HT-29 (cell line): ENCODE data around the gene FDXACB1. TPM values are rescaled to one million over a fixed set of nuclear protein-coding genes. Genes with fewer than 3 reads are reported as not detected.

Source experiments
- DNase-seq: peaks from one replicate; pipeline ENCODE4 v3.0.0-alpha.2; 2015; ENCODE audit warnings: low spot score
- small RNA-seq: library from RNA; depleted of rRNA; stranded (forward); fragments of <200 nt; gene quantifications from one replicate; pipeline ENCODE3, GENCODE V24; 2014
- total RNA-seq: library from RNA; depleted of rRNA; stranded (reverse); fragments of >200 nt; shearing (Covaris generic); gene quantifications from 2 replicates; pipeline ENCODE4 v1.2.3, GENCODE V29; 2014; rRNA removed

Gene FDXACB1
- total RNA-seq, 1 experiment from 2014 or later, result 3.1 TPM

DNA sequence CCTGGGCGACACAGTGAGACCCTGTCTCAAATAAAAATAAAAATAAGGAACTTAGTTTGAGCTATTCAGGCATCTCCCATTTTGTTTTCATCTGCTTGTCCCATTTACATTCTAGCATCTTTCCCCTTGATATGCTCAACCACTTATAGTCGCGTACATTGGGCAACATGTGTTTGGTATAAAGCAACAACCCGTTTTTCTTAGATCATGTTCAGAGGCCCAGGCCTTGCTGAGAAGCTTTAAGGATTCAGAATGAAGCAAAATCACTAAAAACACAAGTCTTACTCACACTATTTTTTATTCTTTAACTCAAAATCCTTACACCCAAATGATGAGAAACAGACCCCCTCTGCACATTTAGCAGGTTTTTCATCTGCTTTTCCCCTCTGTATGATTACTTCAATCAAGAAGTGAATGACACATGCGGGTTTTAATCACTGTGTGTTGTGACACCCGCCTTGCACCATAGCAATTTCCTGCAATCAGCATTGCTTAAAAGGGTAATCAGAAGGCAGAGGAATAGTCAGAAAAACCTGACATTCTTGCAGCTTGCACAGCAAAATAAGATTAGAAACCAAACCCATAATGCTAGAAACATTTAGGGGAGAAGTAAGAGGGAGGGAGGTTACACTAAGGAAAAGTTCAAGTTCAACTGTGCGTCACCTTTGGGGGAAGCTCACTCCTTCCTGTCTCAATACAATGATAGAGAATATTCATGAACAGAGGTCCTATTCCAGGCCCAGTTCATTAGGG is 33.5 kb downstream of the FDXACB1 start:
- no peak for DNase-seq

DNA sequence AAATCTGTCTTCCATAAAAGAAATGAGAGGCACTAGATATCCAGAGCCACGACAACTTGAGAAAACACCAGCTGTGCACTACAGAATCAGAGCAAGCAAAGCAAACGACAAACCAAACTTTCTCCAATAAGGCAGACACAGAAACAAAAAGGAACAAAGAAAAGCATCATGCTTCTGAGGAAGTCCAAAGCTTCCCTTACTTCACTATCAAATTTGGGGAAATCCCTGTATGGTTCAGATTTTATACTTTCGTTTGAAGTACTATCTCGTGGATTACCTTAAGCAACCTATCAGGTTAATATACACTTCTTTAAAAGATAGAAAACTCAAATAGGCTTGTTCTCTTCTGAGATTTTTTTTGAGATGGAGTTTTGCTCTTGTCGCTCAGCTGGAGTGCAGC is 35.3 kb downstream of the FDXACB1 start:
- no peak for DNase-seq

DNA sequence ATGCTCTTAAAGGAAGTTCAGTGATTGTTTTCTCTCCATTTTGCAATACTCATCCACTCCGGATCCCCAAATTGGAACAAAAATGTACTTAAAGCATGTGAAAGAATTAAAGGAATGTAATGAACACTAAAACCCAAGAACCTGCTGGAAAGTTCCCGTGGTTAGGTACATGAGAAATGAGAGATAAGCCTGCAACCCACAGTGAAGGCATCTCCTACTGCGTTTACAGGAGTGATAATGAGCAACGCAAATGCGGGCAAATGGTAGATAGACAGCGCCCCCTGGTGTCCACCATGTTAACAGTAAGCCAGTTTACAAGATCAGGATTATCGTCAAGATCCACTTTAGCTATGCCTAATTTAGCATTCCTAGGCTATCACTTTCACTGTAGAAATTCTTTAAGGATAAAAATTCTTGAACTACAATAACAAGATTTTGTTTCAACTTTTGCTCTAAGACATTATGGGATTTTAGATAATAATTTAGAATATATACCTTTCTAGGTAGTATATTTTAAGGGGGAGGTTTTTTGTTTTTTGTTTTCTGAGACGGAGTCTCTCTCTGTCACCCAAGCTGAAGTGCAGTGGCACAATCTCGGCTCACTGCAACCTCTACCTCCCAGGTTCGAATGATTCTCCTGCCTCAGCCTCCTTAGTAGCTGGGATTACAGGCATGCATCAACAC is 37.5 kb downstream of the FDXACB1 start:
- peak; percentile 94 for DNase-seq

DNA sequence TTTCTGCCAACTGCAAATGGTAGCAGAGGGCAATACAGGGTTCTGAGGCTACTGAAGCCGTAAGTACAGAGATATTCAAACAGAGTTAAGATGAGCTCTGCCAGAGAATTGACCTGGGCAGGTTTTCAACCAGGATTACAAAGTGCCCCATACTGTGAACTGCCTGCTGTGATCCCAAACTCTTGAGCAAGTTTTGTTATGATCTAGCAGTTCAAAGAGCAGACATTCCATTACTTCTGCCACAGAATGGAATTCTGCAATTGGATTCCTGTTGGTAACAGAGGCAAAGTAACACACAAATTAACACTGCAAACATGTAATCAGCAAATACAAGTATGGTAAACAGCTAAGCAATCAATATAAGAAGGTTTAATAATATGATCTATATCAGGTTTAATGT is 38.8 kb downstream of the FDXACB1 start:
- DNase-seq, result no peak

DNA sequence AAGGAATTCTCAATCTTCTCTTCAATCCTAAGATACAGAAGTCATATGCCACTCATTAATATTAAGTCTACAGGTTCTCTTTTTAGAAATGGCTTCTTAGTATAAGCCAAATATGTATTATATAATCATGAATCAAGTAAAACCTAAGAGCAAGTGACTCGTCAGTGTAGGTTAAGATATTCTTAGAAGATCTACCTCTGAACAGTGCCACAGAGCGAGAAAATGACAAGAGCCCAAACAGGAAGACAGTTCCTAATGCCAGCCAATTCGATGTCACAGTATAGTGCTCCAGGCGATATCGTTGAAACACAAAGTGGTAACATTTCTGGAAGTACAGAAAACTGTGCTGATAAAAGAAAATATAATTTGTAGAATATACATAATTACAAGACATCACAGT is 40.9 kb downstream of the FDXACB1 start:
- no peak for DNase-seq

DNA sequence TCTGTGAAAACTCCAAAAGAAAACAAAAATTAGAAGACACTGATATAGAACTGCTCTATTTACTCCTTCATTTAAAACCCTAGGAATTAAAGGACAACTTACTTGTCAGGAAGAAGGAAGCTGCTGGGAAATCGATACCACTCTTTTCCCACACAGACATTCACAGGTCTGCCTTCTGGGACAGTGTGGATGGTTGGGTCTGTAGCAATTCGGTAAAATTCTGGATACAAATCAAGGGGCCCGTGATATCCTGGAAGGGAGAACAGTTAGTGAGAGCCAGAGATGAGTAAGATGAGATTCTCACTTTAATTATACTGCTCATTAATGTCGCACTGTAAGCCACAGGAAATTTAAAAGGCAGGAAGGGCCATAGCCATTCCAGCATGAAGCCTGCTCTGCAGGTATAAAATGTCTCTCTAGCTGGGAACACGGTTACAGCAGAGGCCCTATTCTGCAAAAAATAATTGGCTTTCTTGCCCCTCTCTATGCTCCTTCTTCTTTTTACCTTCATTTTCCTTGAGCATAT is 41.5 kb downstream of the FDXACB1 start:
- DNase-seq, result no peak

DNA sequence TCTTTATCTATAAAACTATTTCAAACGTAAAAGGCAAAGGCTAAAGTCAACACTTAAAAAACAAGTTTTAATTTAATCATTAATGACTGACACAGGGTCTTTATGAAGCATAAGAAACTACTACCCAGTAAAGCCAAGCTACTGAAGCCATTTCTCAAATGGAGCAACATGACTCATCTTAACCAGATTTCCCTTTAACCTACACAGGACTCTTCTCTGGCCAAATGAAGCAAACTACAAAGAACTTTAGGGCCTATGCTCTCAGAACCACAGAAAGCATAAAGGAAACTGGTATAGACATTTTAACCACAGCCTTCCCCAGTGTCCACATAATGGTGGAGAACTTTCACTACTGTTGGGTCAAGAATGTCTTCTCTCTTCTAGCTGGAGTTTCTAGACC is 42.2 kb downstream of the FDXACB1 start:
- peak; percentile 57 for DNase-seq

DNA sequence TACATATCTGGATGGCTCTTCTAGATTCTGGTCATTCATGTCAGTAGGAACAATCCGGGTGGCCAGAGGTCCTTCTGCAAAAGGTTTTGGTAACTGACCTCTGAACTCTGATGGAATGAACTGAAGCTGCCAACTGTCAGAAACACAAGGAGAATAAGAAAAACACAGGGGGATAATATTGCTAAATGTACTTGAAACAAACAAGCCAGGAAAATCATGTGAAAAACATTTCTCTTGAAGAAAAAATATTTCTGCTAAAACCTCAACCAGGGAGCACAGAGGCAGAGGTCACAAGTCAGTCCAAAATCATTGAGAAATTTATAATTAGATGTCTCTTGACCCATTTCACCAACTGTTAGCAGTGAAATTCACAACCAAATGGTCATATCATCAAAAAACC is 42.8 kb downstream of the FDXACB1 start:
- no peak for DNase-seq

DNA sequence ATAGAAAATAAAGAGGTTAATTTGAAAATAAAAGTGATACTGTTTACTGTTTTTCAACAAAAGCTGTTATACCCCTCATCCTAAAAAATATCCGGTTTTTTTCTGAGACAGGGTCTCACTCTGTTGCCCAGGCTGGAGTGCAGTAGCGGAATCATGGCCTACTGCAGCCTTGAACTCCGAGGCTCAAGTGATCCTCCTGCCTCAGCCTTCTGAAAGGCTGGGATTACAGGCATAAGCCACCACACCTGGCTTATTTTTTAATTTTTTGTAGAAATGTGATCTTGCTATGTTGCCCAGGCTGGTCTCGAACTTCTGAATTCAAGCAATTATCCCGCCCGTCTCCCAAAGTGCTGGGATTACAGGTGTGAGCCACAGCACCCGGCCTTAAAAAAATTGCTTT is 43.3 kb downstream of the FDXACB1 start:
- no peak for DNase-seq

DNA sequence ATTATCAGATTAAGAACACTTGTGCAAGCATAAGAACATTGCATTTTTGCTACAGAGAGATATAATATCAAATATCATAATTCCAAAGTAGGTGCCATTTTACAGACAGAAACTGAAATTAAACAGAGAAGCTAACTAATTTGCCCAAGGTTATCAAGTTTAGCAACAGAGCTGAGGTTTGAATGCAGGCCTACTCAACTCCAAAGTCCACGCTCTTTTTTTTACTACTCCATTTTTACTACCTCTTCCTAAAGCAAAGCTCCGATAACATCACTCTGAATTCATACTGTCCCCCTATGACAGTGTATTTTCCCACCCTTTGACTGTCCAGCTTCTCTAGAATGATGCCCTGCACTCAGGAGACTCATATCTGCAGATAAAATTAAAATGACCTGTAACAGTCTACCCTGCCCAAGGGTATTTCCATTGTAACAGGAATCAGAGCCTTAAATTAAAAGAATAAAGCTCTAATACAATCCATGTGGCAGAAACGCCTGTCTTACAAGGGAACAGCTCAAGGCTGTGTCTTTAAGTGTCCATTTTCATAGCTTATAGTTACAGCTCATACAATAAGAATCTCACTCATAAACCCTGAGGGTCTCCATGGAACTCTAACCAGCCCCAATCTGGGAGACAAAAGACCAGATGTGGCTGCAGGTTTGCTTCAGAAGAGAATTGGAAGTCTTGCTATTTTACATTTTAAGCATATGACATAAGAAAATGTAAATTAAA is 44.4 kb downstream of the FDXACB1 start:
- no peak for DNase-seq

DNA sequence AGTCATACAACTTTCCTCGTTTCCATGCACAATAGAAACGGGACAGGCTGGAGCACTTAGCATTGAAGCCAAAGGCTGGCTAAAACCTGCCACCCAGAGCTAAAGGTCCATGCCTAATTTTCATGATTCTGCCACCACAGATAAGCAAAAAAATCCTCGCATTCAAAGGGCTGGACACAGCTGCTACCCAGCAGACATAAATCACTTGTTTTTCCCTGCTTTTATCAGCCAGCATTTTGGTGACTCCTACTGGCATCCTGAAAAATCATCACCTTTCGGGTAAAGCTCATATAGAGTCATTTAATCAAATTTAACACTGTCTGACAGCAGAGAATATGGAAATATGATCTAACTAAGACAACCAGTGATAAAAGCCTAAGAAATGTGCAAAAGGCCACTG is 45.4 kb downstream of the FDXACB1 start:
- no peak for DNase-seq

DNA sequence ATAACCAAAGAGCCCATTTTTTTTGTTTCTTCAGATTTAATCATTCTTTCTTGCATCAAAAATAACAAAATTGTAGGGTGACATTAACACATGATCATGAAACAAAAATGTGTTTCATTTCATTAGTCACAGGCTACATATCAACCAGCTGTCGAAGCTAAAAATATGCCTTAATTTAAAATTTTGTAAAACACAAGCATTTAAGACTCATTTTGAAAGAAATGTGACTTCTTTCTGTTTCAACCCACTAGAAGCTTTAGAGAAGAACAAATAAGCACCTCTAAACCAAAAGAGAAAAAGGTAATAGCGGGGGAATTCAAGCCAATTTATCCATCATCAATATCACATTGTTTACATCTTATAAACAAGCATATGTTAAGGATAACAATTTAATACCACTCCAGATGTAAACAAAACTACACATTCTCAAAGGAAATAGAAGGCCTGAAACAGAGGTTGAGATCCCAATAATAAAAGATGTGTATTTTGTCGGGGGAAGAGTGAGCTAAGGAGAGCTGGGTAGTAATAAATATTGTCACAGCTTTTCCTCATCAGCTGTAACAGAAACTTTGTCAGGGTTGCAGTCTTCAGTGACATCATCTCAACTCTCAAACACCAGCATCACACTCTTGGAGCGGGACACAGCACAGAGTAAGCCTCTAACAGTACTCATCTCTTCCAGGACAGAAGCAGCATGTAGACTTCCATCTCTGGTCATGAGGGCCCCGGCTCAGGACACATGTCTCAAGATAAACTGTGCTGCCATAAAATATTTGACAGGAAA is 49.6 kb downstream of the FDXACB1 start:
- DNase-seq, result no peak

DNA sequence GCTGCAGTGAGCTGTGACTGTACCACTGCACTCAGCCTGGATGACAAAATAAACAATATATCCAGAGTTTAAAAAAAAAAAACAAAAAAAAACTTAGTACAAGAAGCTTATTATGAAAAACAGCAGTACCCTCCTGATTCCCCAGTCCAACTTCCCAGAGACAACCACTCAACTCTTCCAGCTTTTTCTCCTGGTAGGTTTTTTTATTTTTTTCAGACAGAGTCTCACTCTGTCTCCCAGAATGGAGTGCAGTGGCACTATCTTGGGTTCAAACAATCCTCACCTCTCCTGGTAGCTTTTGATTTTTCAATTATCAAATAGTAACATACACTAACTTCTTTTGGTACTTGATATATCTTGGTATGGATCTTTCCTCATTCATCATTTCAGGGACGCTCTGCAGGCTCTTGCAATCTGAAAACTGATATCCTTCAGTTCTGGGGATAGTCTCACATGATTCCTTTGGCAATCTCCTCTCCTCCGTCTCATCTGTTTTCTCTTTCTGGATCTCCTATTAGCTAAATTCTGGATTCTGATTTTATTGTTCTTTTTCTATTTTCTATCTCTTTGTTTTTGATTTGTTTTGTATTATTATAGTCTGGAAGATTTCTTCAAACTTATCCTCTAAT is 52.5 kb downstream of the FDXACB1 start:
- DNase-seq, result no peak

Small RNA genes within 50 kb of the gene (small RNA-seq; reads per million reads assigned to genes)
- gene C11orf52 (not detected), gene GNG5P3 (not detected), gene RNA5SP351 (not detected), gene RPL37AP8 (0.43 reads per million)

Other genes with a start within 250 kb of the FDXACB1 start
- gene PPP2R1B, start 112.8 kb downstream of the FDXACB1 start, total RNA-seq, result 25.9 and 28.7 TPM in 2 replicates
- 16.5 and 23.9 TPM in 2 replicates for gene ALG9, start 7.6 kb downstream of the FDXACB1 start, total RNA-seq
- 8.8 and 11.9 TPM in 2 replicates for gene CFAP68, start 376 bp upstream of the FDXACB1 start, total RNA-seq
- gene CRYAB, start 32.6 kb upstream of the FDXACB1 start, total RNA-seq, result not detected in 2 replicates
- not detected in 2 replicates for gene HSPB2, start 33.6 kb upstream of the FDXACB1 start, total RNA-seq
- 4.3 and 6.3 TPM in 2 replicates for gene C11orf52, start 39.7 kb upstream of the FDXACB1 start, total RNA-seq
- gene DIXDC1, start 58.2 kb upstream of the FDXACB1 start, total RNA-seq, result 2.0 and 2.6 TPM in 2 replicates
- 37.2 and 42.4 TPM in 2 replicates for gene DLAT, start 146.2 kb upstream of the FDXACB1 start, total RNA-seq
- gene PIH1D2, start 194.9 kb upstream of the FDXACB1 start, total RNA-seq, result 0.52 and 0.97 TPM in 2 replicates
- 11.0 and 13.4 TPM in 2 replicates for gene NKAPD1, start 195.1 kb upstream of the FDXACB1 start, total RNA-seq
- 212 and 216 TPM in 2 replicates for gene TIMM8B, start 207.6 kb upstream of the FDXACB1 start, total RNA-seq
- 144 and 195 TPM in 2 replicates for gene SDHD, start 207.7 kb upstream of the FDXACB1 start, total RNA-seq